ENCODE data around the gene SERPINE3.

SERPINE3 gene

DNA sequence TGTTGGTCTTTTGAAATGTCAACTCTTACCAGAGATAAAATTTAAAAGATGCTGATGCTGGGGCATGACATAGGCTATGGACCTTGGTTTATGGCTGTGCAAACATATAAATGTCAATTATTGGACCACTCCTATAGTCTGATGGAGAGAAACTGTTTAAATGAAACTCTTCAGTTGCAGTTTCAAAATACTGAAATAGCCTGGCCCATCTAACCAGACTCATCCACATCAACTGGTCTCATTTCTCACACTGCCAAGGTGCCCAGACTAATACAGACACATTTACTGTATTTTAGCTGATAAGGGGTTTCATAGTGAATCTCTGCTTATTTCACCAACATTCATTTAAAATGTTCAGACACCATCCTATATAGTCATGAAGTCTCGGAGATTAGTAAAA lies 19.9 kb downstream of the SERPINE3 start:
- TF ChIP-seq SIN3A (IDR thresholded peaks at IDR 0.05; ENCODE audit: borderline replicate concordance, insufficient read depth, low read length) (no peak), TAF1 (IDR thresholded peaks at IDR 0.05; ENCODE audit: borderline replicate concordance, insufficient read depth, low read length) (no peak)

DNA sequence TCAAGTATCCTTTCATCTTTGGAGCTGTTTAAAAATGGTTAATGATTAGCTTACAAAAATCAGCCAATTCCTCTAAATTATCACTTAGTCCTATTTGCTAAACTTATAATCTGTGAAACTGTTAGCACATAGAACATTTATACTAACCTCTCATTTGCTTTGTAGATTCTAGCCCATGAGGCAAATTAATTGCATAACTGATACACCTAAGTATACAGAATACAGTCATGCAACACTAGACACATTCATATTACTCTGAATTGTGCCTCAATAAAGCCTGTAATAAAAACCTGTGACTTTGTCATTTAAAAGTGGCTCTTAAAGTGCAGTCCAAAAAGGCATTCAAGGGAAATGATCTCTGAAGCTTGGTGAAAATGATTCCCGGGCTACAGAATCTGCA lies 21.0 kb downstream of the SERPINE3 start:
- TF ChIP-seq FOXP2 (optimal IDR thresholded peaks at IDR 0.05; ENCODE audit: borderline replicate concordance, extremely low read depth, extremely low read length, insufficient read depth) (no peak), REST (IDR thresholded peaks at IDR 0.05; ENCODE audit: insufficient read depth in 1 of 2, low read depth in 2 of 2, low read length in 2 of 2) (no peak), POLR2AphosphoS5 (IDR thresholded peaks at IDR 0.05; ENCODE audit: low read depth, low read length) (no peak), TAF1 (IDR thresholded peaks at IDR 0.05; ENCODE audit: borderline replicate concordance, insufficient read depth, low read length) (no peak), SIN3A (IDR thresholded peaks at IDR 0.05; ENCODE audit: borderline replicate concordance, insufficient read depth, low read length) (no peak)

GRCh38 chr13:51361106-51361505 lies 21.6 kb downstream of the SERPINE3 start:
- no peak for TF ChIP-seq REST (IDR thresholded peaks at IDR 0.05; ENCODE audit: insufficient read depth in 1 of 2, low read depth in 2 of 2, low read length in 2 of 2)

DNA sequence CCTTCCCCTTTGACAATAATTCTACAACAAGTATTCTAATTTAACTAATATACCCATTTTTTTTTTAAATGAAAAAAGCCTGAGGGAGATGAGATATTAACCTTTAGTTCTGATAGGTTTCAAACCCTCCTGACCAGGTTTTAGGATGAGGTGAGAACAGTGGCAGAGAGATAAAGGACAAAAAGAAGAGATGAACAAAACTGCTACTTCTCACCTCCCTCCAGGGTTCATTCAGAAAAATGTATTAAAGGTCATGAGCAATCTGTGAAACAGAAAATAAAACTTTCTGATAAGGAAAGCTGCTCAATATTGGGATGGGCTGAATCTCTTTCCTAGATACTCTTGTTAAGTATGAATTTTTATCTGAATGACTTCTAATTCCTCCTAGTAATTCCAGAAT lies 24.1 kb downstream of the SERPINE3 start:
- TF ChIP-seq TAF1 (IDR thresholded peaks at IDR 0.05; ENCODE audit: borderline replicate concordance, insufficient read depth, low read length) (no peak), FOXP2 (optimal IDR thresholded peaks at IDR 0.05; ENCODE audit: borderline replicate concordance, extremely low read depth, extremely low read length, insufficient read depth) (no peak), SIN3A (IDR thresholded peaks at IDR 0.05; ENCODE audit: borderline replicate concordance, insufficient read depth, low read length) (no peak), POLR2AphosphoS5 (IDR thresholded peaks at IDR 0.05; ENCODE audit: low read depth, low read length) (no peak), REST (IDR thresholded peaks at IDR 0.05; ENCODE audit: insufficient read depth in 1 of 2, low read depth in 2 of 2, low read length in 2 of 2) (no peak)

DNA sequence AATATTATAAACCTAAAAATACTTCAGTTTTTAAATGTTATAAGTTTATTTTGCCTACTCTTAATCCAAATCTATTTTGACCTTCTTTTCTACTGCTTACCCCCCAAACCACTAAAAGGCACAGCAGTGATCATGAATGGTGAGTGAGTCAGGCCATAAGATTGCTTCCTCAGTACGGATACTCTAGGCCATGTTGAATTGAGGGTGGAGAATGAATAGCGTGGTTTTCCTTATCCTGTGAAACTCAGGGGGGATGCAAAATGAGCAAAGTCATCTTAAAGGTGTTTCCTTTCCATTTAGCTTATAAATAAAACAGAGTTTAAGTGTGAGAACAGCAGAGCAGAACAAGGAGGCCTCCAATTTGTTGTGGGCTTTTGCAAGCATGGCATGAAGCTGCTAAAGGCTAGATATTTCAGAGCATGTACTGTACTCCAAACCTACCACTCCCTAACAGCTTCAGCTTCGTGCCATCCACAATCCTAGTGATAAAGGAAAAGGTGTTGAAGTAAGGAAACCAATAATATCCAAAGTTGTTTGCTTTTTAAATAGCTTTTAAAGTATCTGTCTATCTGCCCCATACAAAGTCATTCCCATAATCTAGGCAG lies 25.0 kb downstream of the SERPINE3 start:
- TF ChIP-seq FOXP2 (optimal IDR thresholded peaks at IDR 0.05; ENCODE audit: borderline replicate concordance, extremely low read depth, extremely low read length, insufficient read depth) (no peak), REST (IDR thresholded peaks at IDR 0.05; ENCODE audit: insufficient read depth in 1 of 2, low read depth in 2 of 2, low read length in 2 of 2) (no peak), POLR2AphosphoS5 (IDR thresholded peaks at IDR 0.05; ENCODE audit: low read depth, low read length) (no peak), SIN3A (IDR thresholded peaks at IDR 0.05; ENCODE audit: borderline replicate concordance, insufficient read depth, low read length) (no peak), TAF1 (IDR thresholded peaks at IDR 0.05; ENCODE audit: borderline replicate concordance, insufficient read depth, low read length) (no peak)
